Transverse colon (tissue), 4 donors: ENCODE results near the gene WDR89.

Experiments used
- CTCF ChIP-seq, 5 experiments: fragments of 200-600 bp in 3 of 5; fragments of 450-650 bp in 2 of 5; sonication (generic) in 3 of 5; IDR thresholded peaks; 1 replicate in 2 of 5; 2 replicates in 3 of 5; pipeline ENCODE4 v1.5.1; 2016 to 2017; ENCODE audit warnings: antibody characterized with exemption in 5 of 5, inconsistent platforms in 3 of 5, mild to moderate bottlenecking in 2 of 5, moderate library complexity in 1 of 5
- EP300 ChIP-seq: sonication (generic); formaldehyde crosslinking; IDR thresholded peaks from one replicate; pipeline ENCODE4 v1.6.1; 2017; ENCODE audit warnings: antibody characterized with exemption, low read depth
- POLR2A ChIP-seq: fragments of 450-650 bp; IDR thresholded peaks from one replicate; pipeline ENCODE4 v1.6.1; 2016; ENCODE audit warnings: antibody characterized with exemption, mild to moderate bottlenecking, moderate library complexity
- POLR2AphosphoS5 ChIP-seq, 3 donors: sonication (generic); formaldehyde crosslinking; IDR thresholded peaks; one replicate each; pipeline ENCODE4 v1.6.1; 2016; ENCODE audit warnings: antibody characterized with exemption in 3 of 3

GRCh38 chr14:63682727-63683593, 41.3 kb upstream of the WDR89 start:
- no peak for TF ChIP-seq CTCF (IDR thresholded peaks at IDR 0.05)
- no peak for TF ChIP-seq POLR2AphosphoS5 (IDR thresholded peaks at IDR 0.05)
- no peak for TF ChIP-seq POLR2A
- TF ChIP-seq EP300, result no peak
